AG09319 (cell line): ENCODE measurements around the gene UNKL.

ENCODE experiments used
- DNase-seq: peaks from one replicate; pipeline ENCODE4 v3.0.0-alpha.2; 2010; ENCODE audit warnings: low read depth; ENCODE audit errors: extremely low read depth
- TF ChIP-seq, protein P1 (sequence below): IDR thresholded peaks from 2 replicates; pipeline ENCODE4 v1.5.1; 2011; ENCODE audit warnings: low read depth, mild to moderate bottlenecking, inconsistent platforms, low read length, moderate library complexity

UNKL gene

DNA sequence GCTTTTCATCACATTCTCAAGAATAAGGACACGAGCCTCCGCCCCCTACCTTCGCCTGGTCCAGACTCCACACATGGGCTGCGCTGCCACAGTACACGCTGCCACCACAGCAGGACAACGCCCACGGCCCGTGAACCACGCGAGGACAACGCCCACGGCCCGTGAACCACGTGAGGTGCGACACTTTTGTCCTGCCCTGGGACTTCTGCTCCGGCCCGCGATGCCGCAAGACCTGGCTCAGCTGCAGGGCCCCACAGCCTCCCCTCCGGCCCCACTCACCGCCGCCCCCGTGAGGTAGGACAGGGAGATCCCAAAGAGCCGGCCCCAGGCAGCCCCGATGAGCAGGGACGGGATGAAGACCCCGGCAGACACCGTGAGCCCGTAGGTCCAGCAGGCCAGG, 35.7 kb upstream of the UNKL start:
- TF ChIP-seq, protein P1, sequence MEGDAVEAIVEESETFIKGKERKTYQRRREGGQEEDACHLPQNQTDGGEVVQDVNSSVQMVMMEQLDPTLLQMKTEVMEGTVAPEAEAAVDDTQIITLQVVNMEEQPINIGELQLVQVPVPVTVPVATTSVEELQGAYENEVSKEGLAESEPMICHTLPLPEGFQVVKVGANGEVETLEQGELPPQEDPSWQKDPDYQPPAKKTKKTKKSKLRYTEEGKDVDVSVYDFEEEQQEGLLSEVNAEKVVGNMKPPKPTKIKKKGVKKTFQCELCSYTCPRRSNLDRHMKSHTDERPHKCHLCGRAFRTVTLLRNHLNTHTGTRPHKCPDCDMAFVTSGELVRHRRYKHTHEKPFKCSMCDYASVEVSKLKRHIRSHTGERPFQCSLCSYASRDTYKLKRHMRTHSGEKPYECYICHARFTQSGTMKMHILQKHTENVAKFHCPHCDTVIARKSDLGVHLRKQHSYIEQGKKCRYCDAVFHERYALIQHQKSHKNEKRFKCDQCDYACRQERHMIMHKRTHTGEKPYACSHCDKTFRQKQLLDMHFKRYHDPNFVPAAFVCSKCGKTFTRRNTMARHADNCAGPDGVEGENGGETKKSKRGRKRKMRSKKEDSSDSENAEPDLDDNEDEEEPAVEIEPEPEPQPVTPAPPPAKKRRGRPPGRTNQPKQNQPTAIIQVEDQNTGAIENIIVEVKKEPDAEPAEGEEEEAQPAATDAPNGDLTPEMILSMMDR: no peak
- no peak for DNase-seq

- TF ChIP-seq, protein P1: no peak
- DNase-seq: no peak
These were observed 34.8 kb upstream of the UNKL start for GRCh38 chr16:1449201-1449788.

GRCh38 chr16:1448536-1449116, 34.1 kb upstream of the UNKL start:
- TF ChIP-seq, protein P1: no peak

DNA sequence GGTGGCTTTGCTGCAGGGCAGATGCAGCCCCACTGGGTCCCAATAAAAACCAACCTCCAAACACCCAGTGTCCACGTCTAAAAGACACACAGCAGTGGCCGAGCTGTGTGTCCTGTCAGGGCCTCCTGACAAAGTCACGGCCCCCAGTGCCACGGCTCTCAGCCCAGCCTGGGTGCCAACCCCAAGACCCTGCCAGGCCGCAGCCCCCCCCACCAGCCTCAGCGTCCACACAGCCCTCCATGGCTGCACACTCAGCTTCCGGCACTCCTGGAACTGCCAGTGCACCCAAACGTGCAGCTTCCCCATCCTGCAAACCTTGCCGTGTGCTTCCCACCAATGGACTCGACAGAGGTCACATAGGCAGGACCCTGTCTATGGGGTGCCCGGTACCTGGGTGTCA, 33.5 kb upstream of the UNKL start:
- no peak for DNase-seq
- TF ChIP-seq, protein P1: no peak

More at GRCh38 chr16:1448536-1449116, 34.1 kb upstream of the UNKL start:
- no peak for DNase-seq

GRCh38 chr16:1446296-1447080, 32.0 kb upstream of the UNKL start:
- TF ChIP-seq, protein P1: no peak
- no peak for DNase-seq

DNA sequence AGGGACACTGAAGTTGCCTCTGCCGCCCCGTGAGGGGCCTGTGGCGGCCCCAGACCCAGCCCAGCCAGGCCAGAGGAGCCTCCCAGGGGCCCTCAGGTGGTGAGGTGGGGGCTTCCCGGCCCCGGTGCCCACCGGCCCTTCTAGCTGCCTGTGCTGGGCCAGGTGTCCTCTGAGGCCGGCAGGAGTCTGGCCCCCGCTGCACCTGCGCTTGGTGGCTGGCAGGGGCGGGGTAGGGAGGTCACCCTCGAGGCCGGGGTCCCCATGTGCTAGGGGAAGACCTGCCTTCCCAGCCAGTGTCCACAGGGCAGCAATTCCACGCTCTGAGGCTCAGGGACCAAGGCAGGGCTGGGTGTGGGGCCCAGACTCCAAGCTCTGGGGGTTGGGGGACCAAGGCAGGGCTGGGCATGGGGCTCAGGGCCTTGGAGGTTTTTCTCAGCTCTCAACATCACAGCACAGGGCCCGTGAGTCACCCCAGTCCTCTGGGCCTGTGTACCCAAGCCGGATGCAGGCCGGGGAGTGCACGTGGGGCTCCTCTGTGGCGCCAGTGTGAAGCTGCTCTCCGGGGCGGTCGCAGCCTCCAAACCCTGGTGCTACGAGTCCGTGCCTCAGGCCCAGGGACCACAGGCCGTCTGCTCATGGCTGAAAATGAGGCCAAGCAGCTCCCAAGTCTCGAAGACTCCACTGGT, 31.2 kb upstream of the UNKL start:
- TF ChIP-seq, protein P1: no peak
- no peak for DNase-seq
